ENCODE measurements around the gene RPS27. TPM values are rescaled to one million over a fixed set of nuclear protein-coding genes. Genes with fewer than 3 reads are reported as not detected.
"Not testable (repeated sequence)": the region's sequence is repeated elsewhere in the genome, so short reads cannot be mapped to it uniquely, and the experiment has no call there.

Gene RPS27
- polyA plus RNA-seq, 2 donors = 5,298 to 9,661 TPM

- not testable (repeated sequence) for H3K9me3 ChIP-seq (ENCODE audit: control insufficient read depth in 2 of 2, insufficient read depth in 1 of 2, low read depth in 1 of 2, low read length in 1 of 2); H3K36me3 ChIP-seq (ENCODE audit: control insufficient read depth in 2 of 2, insufficient read depth in 2 of 2, low read length in 1 of 2); H3K27me3 ChIP-seq (ENCODE audit: control insufficient read depth in 1 of 2, insufficient read depth in 2 of 2, low read length in 2 of 2); H3K4me3 ChIP-seq (ENCODE audit: low read depth in 1 of 2, low read length in 2 of 2); H3K4me1 ChIP-seq (ENCODE audit: control insufficient read depth in 2 of 2, insufficient read depth in 2 of 2, low read length in 1 of 2); H3K27ac ChIP-seq (ENCODE audit: low read depth in 2 of 2, low read length in 1 of 2)
- WGBS, 2 donors = 84 to 85% methylated on average over 2 of the region's 2 CpGs
Observed at GRCh38 chr1:153981735-153982134, 8.8 kb upstream of the RPS27 start.

GRCh38 chr1:153984123-153984894 lies 6.3 kb upstream of the RPS27 start:
- WGBS, 2 donors = 67 to 72% methylated on average over 6 of the region's 6 CpGs
- no peaks in the 10 kb centered on the region for H3K27me3 ChIP-seq (ENCODE audit: control insufficient read depth in 1 of 2, insufficient read depth in 2 of 2, low read length in 2 of 2)
- peaks cover 0 to 5% of the 10 kb centered on the region in 2 donors for H3K36me3 ChIP-seq (ENCODE audit: control insufficient read depth in 2 of 2, insufficient read depth in 2 of 2, low read length in 1 of 2)
- no peaks in the 10 kb centered on the region for H3K9me3 ChIP-seq (ENCODE audit: control insufficient read depth in 2 of 2, insufficient read depth in 1 of 2, low read depth in 1 of 2, low read length in 1 of 2)
- H3K27ac ChIP-seq (ENCODE audit: low read depth in 2 of 2, low read length in 1 of 2) = no peak overlapping the region
- H3K4me1 ChIP-seq (ENCODE audit: control insufficient read depth in 2 of 2, insufficient read depth in 2 of 2, low read length in 1 of 2) = no peaks in the 10 kb centered on the region
- H3K4me3 ChIP-seq (ENCODE audit: low read depth in 1 of 2, low read length in 2 of 2) = no peak overlapping the region

- Histone ChIP-seq H3K4me1 (ENCODE audit: control insufficient read depth in 2 of 2, insufficient read depth in 2 of 2, low read length in 1 of 2) (no peaks in the 10 kb centered on the region), H3K9me3 (ENCODE audit: control insufficient read depth in 2 of 2, insufficient read depth in 1 of 2, low read depth in 1 of 2, low read length in 1 of 2) (no peaks in the 10 kb centered on the region), H3K4me3 (ENCODE audit: low read depth in 1 of 2, low read length in 2 of 2) (peak overlapping the region; percentile 56 to 67), H3K27me3 (ENCODE audit: control insufficient read depth in 1 of 2, insufficient read depth in 2 of 2, low read length in 2 of 2) (no peaks in the 10 kb centered on the region), H3K27ac (ENCODE audit: low read depth in 2 of 2, low read length in 1 of 2) (peak overlapping the region; percentile 90 to 91), H3K36me3 (ENCODE audit: control insufficient read depth in 2 of 2, insufficient read depth in 2 of 2, low read length in 1 of 2) (peaks cover 0 to 5% of the 10 kb centered on the region in 2 donors)
- 12 to 13% methylated on average over 7 of the region's 7 CpGs for WGBS, 2 donors
Observed at GRCh38 chr1:153985341-153985912, 5.1 kb upstream of the RPS27 start.

- WGBS, 2 donors = 2 to 4% methylated on average over 21 to 32 of the region's 32 CpGs
- peak within 1 kb of the TSS; percentile 56 to 67 for H3K4me3 ChIP-seq (ENCODE audit: low read depth in 1 of 2, low read length in 2 of 2)
- no peaks in the 10 kb centered on the region for H3K9me3 ChIP-seq (ENCODE audit: control insufficient read depth in 2 of 2, insufficient read depth in 1 of 2, low read depth in 1 of 2, low read length in 1 of 2)
- peak within 1 kb of the TSS; percentile 90 to 92 for H3K27ac ChIP-seq (ENCODE audit: low read depth in 2 of 2, low read length in 1 of 2)
- H3K27me3 ChIP-seq (ENCODE audit: control insufficient read depth in 1 of 2, insufficient read depth in 2 of 2, low read length in 2 of 2) = no peaks in the 10 kb centered on the region
- H3K4me1 ChIP-seq (ENCODE audit: control insufficient read depth in 2 of 2, insufficient read depth in 2 of 2, low read length in 1 of 2) = no peaks in the 10 kb centered on the region
- peaks cover 0 to 5% of the 10 kb centered on the region in 2 donors for H3K36me3 ChIP-seq (ENCODE audit: control insufficient read depth in 2 of 2, insufficient read depth in 2 of 2, low read length in 1 of 2)
Observed at GRCh38 chr1:153985941-153986761, 4.4 kb upstream of the RPS27 start, which contains the start of gene RAB13. Gene RAB13 (minus strand): TSS chr1:153986339. CDS start chr1:153986236, 103 bp downstream.

- no peaks in the 10 kb centered on the region for H3K27me3 ChIP-seq (ENCODE audit: control insufficient read depth in 1 of 2, insufficient read depth in 2 of 2, low read length in 2 of 2)
- peaks cover 0 to 2% of the 10 kb centered on the region in 2 donors for H3K36me3 ChIP-seq (ENCODE audit: control insufficient read depth in 2 of 2, insufficient read depth in 2 of 2, low read length in 1 of 2)
- no peak overlapping the region for H3K4me3 ChIP-seq (ENCODE audit: low read depth in 1 of 2, low read length in 2 of 2)
- H3K27ac ChIP-seq (ENCODE audit: low read depth in 2 of 2, low read length in 1 of 2) = peak overlapping the region in 1 of 2 donors; percentile 13
- H3K9me3 ChIP-seq (ENCODE audit: control insufficient read depth in 2 of 2, insufficient read depth in 1 of 2, low read depth in 1 of 2, low read length in 1 of 2) = no peaks in the 10 kb centered on the region
- 89 to 92% methylated on average over 8 of the region's 8 CpGs for WGBS, 2 donors
- no peaks in the 10 kb centered on the region for H3K4me1 ChIP-seq (ENCODE audit: control insufficient read depth in 2 of 2, insufficient read depth in 2 of 2, low read length in 1 of 2)
Observed at GRCh38 chr1:153987621-153988020, 2.9 kb upstream of the RPS27 start.

GRCh38 chr1:153991151-153991630 lies 629 bp downstream of the RPS27 start:
- H3K27ac ChIP-seq (ENCODE audit: low read depth in 2 of 2, low read length in 1 of 2) = peak overlapping the region; percentile 92 to 99
- H3K9me3 ChIP-seq (ENCODE audit: control insufficient read depth in 2 of 2, insufficient read depth in 1 of 2, low read depth in 1 of 2, low read length in 1 of 2) = no peaks in the 10 kb centered on the region
- WGBS, 2 donors = 8 to 11% methylated on average over 9 of the region's 9 CpGs
- H3K36me3 ChIP-seq (ENCODE audit: control insufficient read depth in 2 of 2, insufficient read depth in 2 of 2, low read length in 1 of 2) = peaks cover 0 to 5% of the 10 kb centered on the region in 2 donors
- no peaks in the 10 kb centered on the region for H3K27me3 ChIP-seq (ENCODE audit: control insufficient read depth in 1 of 2, insufficient read depth in 2 of 2, low read length in 2 of 2)
- H3K4me1 ChIP-seq (ENCODE audit: control insufficient read depth in 2 of 2, insufficient read depth in 2 of 2, low read length in 1 of 2) = no peaks in the 10 kb centered on the region
- peak overlapping the region; percentile 72 to 96 for H3K4me3 ChIP-seq (ENCODE audit: low read depth in 1 of 2, low read length in 2 of 2)

- H3K4me1 ChIP-seq (ENCODE audit: control insufficient read depth in 2 of 2, insufficient read depth in 2 of 2, low read length in 1 of 2) = no peaks in the 10 kb centered on the region
- no peaks in the 10 kb centered on the region for H3K9me3 ChIP-seq (ENCODE audit: control insufficient read depth in 2 of 2, insufficient read depth in 1 of 2, low read depth in 1 of 2, low read length in 1 of 2)
- H3K36me3 ChIP-seq (ENCODE audit: control insufficient read depth in 2 of 2, insufficient read depth in 2 of 2, low read length in 1 of 2) = peaks cover 0 to 5% of the 10 kb centered on the region in 2 donors
- 73 to 93% methylated on average over 2 of the region's 2 CpGs for WGBS, 2 donors
- no peak overlapping the region for H3K27ac ChIP-seq (ENCODE audit: low read depth in 2 of 2, low read length in 1 of 2)
- H3K27me3 ChIP-seq (ENCODE audit: control insufficient read depth in 1 of 2, insufficient read depth in 2 of 2, low read length in 2 of 2) = no peaks in the 10 kb centered on the region
- H3K4me3 ChIP-seq (ENCODE audit: low read depth in 1 of 2, low read length in 2 of 2) = peak overlapping the region in 1 of 2 donors; percentile 96
Observed at GRCh38 chr1:153991806-153992205, 1.2 kb downstream of the RPS27 start.

GRCh38 chr1:153995202-153995601 lies 4.6 kb downstream of the RPS27 start:
- H3K4me3 ChIP-seq (ENCODE audit: low read depth in 1 of 2, low read length in 2 of 2) = no peak overlapping the region
- no peaks in the 10 kb centered on the region for H3K27me3 ChIP-seq (ENCODE audit: control insufficient read depth in 1 of 2, insufficient read depth in 2 of 2, low read length in 2 of 2)
- H3K36me3 ChIP-seq (ENCODE audit: control insufficient read depth in 2 of 2, insufficient read depth in 2 of 2, low read length in 1 of 2) = peaks cover 0 to 5% of the 10 kb centered on the region in 2 donors
- 84% methylated on average over 3 of the region's 3 CpGs for WGBS, 2 donors
- no peaks in the 10 kb centered on the region for H3K4me1 ChIP-seq (ENCODE audit: control insufficient read depth in 2 of 2, insufficient read depth in 2 of 2, low read length in 1 of 2)
- no peak overlapping the region for H3K27ac ChIP-seq (ENCODE audit: low read depth in 2 of 2, low read length in 1 of 2)
- H3K9me3 ChIP-seq (ENCODE audit: control insufficient read depth in 2 of 2, insufficient read depth in 1 of 2, low read depth in 1 of 2, low read length in 1 of 2) = no peaks in the 10 kb centered on the region

GRCh38 chr1:153995640-153996039 lies 5.1 kb downstream of the RPS27 start:
- H3K9me3 ChIP-seq (ENCODE audit: control insufficient read depth in 2 of 2, insufficient read depth in 1 of 2, low read depth in 1 of 2, low read length in 1 of 2) = no peaks in the 10 kb centered on the region
- H3K4me3 ChIP-seq (ENCODE audit: low read depth in 1 of 2, low read length in 2 of 2) = no peak overlapping the region
- no peaks in the 10 kb centered on the region for H3K4me1 ChIP-seq (ENCODE audit: control insufficient read depth in 2 of 2, insufficient read depth in 2 of 2, low read length in 1 of 2)
- no peaks in the 10 kb centered on the region for H3K27me3 ChIP-seq (ENCODE audit: control insufficient read depth in 1 of 2, insufficient read depth in 2 of 2, low read length in 2 of 2)
- no peak overlapping the region for H3K27ac ChIP-seq (ENCODE audit: low read depth in 2 of 2, low read length in 1 of 2)
- H3K36me3 ChIP-seq (ENCODE audit: control insufficient read depth in 2 of 2, insufficient read depth in 2 of 2, low read length in 1 of 2) = peaks cover 0 to 5% of the 10 kb centered on the region in 2 donors
- 91 to 94% methylated on average over 11 of the region's 11 CpGs for WGBS, 2 donors
